Measurements from ENCODE around the gene BTN1A1.
A peak's percentile ranks its signal among the peaks of the same experiment; 100 is the strongest.
"Not testable (repeated sequence)": the region's sequence is repeated elsewhere in the genome, so short reads cannot be mapped to it uniquely, and the experiment has no call there.

The BTN1A1 gene

GRCh38 chr6:26475823-26476729, 24.0 kb upstream of the BTN1A1 start:
- no peak for DNase-seq

- no peak for DNase-seq
Observed at GRCh38 chr6:26476896-26477295, 23.2 kb upstream of the BTN1A1 start.

DNA sequence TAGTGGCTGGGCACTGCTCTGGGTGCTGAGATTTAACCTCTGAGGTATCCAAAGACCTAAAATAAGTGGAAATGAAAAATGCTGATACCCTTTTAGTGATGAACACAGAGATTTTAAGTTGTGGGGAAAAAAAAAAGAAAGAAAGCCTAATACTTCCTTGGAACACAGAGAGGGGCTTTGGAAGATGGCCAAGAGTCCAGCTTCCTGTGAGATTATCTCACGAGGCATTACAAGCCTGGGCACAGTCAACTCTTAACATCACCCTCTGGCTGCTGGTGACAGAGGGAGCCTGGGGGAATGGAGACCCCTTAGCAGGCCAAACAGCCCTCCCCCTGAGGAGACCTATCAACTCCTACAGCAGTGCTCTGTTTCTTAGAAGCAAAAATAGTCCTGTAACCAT, 22.7 kb upstream of the BTN1A1 start:
- DNase-seq, result no peak

- no peak for DNase-seq
Observed at GRCh38 chr6:26478100-26478984, 21.8 kb upstream of the BTN1A1 start.

DNA sequence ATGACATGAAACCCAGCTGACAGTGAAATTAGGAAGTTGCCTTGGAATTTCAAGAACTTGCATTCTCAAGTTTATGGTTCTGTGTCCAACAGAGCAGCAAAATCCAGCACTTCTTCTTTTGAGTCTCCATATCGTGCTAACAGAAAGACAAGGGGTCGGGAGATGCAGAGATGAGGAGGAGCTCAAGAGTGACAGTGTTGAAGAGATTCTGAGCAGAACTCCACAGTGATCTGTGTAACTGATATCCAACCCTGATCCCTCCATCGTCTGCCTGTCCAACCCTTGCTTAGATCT, 21.2 kb upstream of the BTN1A1 start:
- no peak for DNase-seq

GRCh38 chr6:26482338-26482737, 17.8 kb upstream of the BTN1A1 start:
- no peak for DNase-seq

GRCh38 chr6:26483727-26484126, 16.4 kb upstream of the BTN1A1 start:
- no peak for DNase-seq

GRCh38 chr6:26484161-26484560, 15.9 kb upstream of the BTN1A1 start:
- no peak for DNase-seq

DNA sequence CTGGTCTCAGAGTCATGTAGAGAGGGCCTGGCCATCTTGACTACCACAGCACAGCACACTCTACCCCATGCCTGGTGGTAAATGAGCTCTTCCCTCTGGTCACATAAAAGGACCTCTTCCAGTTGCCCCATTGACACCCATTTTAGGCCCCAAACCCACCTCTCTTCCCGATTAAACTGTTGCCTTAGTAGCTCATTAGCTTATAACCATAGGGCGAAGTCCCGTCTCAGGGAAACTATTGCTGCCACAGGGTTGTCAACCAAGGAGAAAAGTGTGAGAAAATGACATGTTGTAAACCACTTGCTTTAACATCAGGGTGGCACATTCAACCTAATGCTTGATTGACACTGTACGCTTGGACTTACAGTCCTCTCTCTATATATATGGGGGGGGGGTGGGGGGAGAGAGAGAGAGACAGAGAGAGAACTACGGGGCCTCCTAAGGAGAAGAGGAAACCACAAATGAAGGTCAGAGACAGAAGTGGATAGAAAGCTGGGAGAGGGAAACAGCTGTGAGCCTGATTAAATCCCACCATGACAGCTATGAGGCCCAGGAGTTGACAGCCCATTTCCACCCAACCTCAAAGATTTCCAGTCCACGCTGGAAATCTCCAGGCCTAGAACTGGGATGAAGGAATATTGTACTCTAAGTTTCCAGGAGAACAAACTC, 14.9 kb upstream of the BTN1A1 start:
- no peak for DNase-seq

- no peak for DNase-seq
Observed at GRCh38 chr6:26486358-26486757, 13.7 kb upstream of the BTN1A1 start.

GRCh38 chr6:26487466-26487865, 12.6 kb upstream of the BTN1A1 start:
- no peak for DNase-seq

GRCh38 chr6:26489996-26490964, 9.8 kb upstream of the BTN1A1 start:
- DNase-seq, result no peak

GRCh38 chr6:26491604-26492003, 8.5 kb upstream of the BTN1A1 start:
- DNase-seq, result no peak

DNA sequence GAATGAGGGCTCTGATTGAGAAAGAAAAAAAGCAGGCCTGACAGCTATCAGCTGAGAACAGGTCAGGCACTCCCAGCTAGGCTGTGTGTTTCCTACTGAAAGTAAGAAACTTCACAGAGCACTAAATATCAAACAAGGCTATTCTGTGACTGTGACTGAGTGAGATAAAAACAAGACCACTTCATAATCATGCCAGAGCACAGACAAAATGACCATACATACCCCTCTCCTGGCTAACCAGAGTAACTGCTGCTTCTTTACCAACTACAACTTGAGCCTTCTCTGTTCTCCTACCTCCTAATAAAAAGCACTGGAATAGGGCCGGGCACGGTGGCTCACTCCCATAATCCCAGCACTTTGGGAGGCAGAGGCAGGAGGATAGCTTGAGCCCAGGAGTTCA, 6.8 kb upstream of the BTN1A1 start:
- no peak for DNase-seq

GRCh38 chr6:26494117-26494516, 6.0 kb upstream of the BTN1A1 start:
- DNase-seq, result no peak

- DNase-seq, result no peak
Observed at GRCh38 chr6:26495281-26495680, 4.8 kb upstream of the BTN1A1 start.

- no peak for DNase-seq
Observed at GRCh38 chr6:26497610-26498009, 2.5 kb upstream of the BTN1A1 start.

DNA sequence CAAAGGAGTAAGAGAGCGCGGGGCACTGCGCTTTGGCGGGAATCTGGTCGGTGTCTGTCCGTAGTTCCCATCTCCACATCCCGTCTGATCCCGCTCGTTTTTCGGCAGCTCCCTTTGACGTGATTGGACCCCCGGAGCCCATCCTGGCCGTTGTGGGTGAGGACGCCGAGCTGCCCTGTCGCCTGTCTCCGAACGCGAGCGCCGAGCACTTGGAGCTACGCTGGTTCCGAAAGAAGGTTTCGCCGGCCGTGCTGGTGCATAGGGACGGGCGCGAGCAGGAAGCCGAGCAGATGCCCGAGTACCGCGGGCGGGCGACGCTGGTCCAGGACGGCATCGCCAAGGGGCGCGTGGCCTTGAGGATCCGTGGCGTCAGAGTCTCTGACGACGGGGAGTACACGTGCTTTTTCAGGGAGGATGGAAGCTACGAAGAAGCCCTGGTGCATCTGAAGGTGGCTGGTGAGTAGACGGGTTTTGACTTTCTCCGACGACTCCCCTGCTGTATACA, 1.4 kb downstream of the BTN1A1 start:
- peak; percentile 77 for DNase-seq

- no peak for DNase-seq
Observed at GRCh38 chr6:26502165-26502564, 2.1 kb downstream of the BTN1A1 start.

- no peak for DNase-seq
Observed at GRCh38 chr6:26502626-26503025, 2.5 kb downstream of the BTN1A1 start.

DNA sequence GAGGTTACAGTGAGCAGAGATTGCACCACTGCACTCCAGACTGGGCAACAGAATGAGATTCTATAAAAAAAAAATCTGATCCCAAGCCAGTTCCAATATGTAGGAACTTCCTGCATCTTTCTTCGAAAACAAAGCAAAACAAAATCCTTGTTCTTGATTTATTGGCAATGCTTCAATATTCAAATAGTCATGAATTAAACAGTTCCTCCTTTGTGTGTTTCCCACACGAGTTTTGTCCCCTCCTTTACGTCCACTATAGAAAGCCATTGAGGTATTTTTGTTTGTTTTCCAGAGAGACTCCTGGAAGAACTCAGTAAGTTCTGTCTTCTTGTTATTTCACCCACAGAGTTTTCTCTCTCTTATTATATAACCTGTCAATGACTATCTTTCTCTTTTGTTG, 7.6 kb downstream of the BTN1A1 start:
- DNase-seq, result no peak

GRCh38 chr6:26511033-26511432, 10.9 kb downstream of the BTN1A1 start:
- DNase-seq, result not testable (repeated sequence)
